ENCODE data around the gene TEX29. TPM values are rescaled to one million over a fixed set of nuclear protein-coding genes. Genes with fewer than 3 reads are reported as not detected.

Gene TEX29
- total RNA-seq, 1 donor from 2014 or later, result 2.9 TPM

- TF ChIP-seq POLR2AphosphoS5 (IDR thresholded peaks at IDR 0.05; ENCODE audit: insufficient read depth in 1 of 2, low read depth in 1 of 2), result no peak
- TF ChIP-seq POLR2A (IDR thresholded peaks at IDR 0.05), result no peak
- TF ChIP-seq CTCF (IDR thresholded peaks at IDR 0.05), result no peak
- peak; percentile 22 to 80 for DNase-seq (ENCODE audit: extremely low spot score in 2 of 2)
- Histone ChIP-seq H3K36me3 (no peaks in the 10 kb centered on the region), H3K4me1 (no peaks in the 10 kb centered on the region), H3K27me3 (no peaks in the 10 kb centered on the region), H3K27ac (no peak overlapping the region), H3K4me3 (no peak overlapping the region), H3K9me3 (no peaks in the 10 kb centered on the region)
- intact Hi-C loops (cut with DNase I), result no loop called here
Observed at GRCh38 chr13:111393221-111393790, 72.9 kb downstream of the TEX29 start.

Other genes starting within 250 kb of the TEX29 start
- 57.5 TPM for gene ARHGEF7, start 205.3 kb upstream of the TEX29 start, total RNA-seq